SK-N-SH treated with all-trans-retinoic acid at 6 μM for 48 hours (cell line): Measurements from ENCODE around the gene SMC6.

ENCODE experiments used
- ARNTL ChIP-seq: fragments of 450-650 bp; formaldehyde crosslinking; IDR thresholded peaks from 2 replicates; pipeline ENCODE4 v1.5.0; 2020; ENCODE audit warnings: low read depth, mild to moderate bottlenecking, moderate library complexity, borderline replicate concordance
- CSRNP3 ChIP-seq: fragments of 250-450 bp; sonication (Bioruptor Pico); IDR thresholded peaks from 2 replicates; pipeline ENCODE4 v1.5.1; 2021; ENCODE audit warnings: mild to moderate bottlenecking, moderate library complexity
- RARB ChIP-seq: fragments of 250-450 bp; sonication (Bioruptor Pico); IDR thresholded peaks from 2 replicates; pipeline ENCODE4 v1.8.0; 2021; ENCODE audit warnings: mild to moderate bottlenecking, moderate library complexity
- ZNF565 ChIP-seq: fragments of 450-650 bp; formaldehyde crosslinking; conservative IDR thresholded peaks from 2 replicates; pipeline ENCODE4 v1.5.0; 2020; ENCODE audit warnings: low read depth, mild to moderate bottlenecking, moderate library complexity

DNA sequence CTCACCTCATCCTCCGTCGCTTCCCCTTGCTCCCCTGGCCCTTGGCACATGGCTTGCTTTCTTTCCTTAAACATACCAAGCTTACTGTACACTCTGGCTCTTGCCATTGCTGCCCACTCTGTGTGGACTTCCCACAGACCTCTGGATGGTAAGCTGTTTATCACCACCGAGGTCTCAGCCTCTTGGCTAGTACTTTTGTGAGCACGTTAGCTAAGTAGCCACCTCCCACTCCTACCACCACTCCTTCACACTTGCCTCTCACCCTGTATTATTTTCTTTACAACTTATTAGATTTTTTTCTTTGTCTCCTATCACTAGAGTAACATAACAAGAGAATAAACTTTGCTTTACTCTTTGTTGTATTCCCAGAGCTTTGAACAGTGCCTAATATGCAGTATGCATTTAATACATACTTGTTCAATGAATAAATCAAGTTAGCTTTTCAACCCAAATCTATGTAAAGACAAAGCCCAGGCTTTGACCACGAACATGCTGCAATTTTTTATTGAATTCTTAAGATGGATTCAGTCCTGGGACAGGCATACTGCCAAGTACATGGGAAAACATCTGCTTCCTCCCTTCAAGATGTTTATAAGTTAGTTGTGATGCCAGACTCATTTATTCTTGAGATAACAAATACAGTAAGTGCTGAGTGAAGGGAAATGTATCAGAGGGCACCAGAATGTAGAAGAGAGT, 37.7 kb upstream of the SMC6 start:
- TF ChIP-seq ARNTL (CRISPR knock-in tag): no peak
- no peak for TF ChIP-seq ZNF565
- TF ChIP-seq CSRNP3 (CRISPR knock-in tag): no peak
- no peak for TF ChIP-seq RARB (CRISPR knock-in tag)
